C4-2B (cell line): ENCODE results near the gene UGT1A6.

Source experiments
- H3K27ac ChIP-seq: fragments of 450-650 bp; 2 replicates; pipeline ENCODE4 v1.5.1; 2017
- ZFX ChIP-seq: fragments of 450-650 bp; IDR thresholded peaks from 2 replicates; pipeline ENCODE4 v1.6.1; 2017
- TF ChIP-seq, protein P1 (sequence below): fragments of 450-650 bp; conservative IDR thresholded peaks from 2 replicates; pipeline ENCODE4 v1.5.1; 2017; ENCODE audit warnings: mild to moderate bottlenecking

Gene UGT1A6

DNA sequence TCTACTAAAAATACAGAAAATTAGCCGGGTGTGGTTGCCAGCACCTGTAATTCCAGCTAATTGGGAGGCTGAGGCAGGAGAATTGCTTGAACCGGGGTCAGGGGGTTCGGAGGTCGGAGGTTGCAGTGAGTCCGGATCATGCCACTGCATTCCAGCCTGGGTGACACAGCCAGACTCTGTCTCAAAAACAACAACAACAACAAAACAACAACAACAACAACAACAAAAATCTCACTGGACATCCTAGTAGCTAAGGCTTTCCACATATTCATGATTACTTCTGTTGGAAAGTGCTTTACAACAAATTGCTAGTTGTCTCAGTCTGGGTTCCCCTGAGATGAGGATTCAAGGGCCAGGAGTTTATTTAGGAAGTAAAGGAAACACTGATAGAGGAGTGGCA is 81.2 kb downstream of the UGT1A6 start:
- TF ChIP-seq, protein P1, sequence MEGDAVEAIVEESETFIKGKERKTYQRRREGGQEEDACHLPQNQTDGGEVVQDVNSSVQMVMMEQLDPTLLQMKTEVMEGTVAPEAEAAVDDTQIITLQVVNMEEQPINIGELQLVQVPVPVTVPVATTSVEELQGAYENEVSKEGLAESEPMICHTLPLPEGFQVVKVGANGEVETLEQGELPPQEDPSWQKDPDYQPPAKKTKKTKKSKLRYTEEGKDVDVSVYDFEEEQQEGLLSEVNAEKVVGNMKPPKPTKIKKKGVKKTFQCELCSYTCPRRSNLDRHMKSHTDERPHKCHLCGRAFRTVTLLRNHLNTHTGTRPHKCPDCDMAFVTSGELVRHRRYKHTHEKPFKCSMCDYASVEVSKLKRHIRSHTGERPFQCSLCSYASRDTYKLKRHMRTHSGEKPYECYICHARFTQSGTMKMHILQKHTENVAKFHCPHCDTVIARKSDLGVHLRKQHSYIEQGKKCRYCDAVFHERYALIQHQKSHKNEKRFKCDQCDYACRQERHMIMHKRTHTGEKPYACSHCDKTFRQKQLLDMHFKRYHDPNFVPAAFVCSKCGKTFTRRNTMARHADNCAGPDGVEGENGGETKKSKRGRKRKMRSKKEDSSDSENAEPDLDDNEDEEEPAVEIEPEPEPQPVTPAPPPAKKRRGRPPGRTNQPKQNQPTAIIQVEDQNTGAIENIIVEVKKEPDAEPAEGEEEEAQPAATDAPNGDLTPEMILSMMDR = no peak
- no peak for TF ChIP-seq ZFX
- no peak overlapping the region for H3K27ac ChIP-seq

DNA sequence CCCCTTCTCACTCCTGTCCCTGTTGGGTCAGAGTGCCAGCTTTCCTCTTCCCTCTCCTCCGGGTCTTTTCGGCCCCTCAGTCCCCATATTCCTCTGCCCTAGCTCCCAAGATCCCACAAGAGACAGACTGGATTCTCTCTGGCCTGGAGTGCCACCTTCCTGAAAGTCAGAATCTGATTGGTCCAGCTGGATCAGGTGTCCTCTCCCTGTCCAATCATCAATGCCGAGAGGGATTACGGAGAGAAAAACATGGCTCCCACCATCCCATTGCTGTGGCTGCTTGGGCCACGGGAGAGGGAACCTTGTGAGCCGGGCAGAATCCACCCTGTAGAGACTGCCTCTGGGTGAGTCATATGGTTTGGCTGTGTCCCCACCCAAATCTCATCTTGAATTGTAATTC is 82.7 kb downstream of the UGT1A6 start:
- TF ChIP-seq ZFX = no peak
- TF ChIP-seq, protein P1 = no peak
- no peak overlapping the region for H3K27ac ChIP-seq

DNA sequence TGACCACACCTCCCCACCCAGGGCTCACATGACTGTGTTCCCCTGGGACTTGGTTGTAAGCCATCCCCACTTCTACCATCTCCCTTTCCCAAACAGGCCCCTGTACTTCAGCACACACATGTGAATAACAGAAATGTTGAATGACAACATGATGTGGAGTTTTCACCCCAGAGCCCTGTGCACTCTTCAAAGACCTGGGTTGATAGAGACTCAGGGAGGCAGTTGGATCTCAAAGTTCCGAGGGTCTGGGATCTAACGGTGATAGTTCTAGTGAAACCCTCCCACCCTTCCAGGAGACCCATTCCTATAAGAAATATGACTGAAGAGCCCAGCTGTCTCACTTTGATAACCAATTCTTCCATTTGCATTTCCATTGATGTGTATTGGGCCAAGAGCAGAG is 85.3 kb downstream of the UGT1A6 start, which contains the start of gene MROH2A:
MROH2A (plus strand) TSS at position 301 of the 400 bp plus-strand sequence. CDS start 1,029 bp downstream, outside the sequence.
- no peak within 1 kb of the TSS for H3K27ac ChIP-seq
- no peak for TF ChIP-seq ZFX
- TF ChIP-seq, protein P1 = no peak

DNA sequence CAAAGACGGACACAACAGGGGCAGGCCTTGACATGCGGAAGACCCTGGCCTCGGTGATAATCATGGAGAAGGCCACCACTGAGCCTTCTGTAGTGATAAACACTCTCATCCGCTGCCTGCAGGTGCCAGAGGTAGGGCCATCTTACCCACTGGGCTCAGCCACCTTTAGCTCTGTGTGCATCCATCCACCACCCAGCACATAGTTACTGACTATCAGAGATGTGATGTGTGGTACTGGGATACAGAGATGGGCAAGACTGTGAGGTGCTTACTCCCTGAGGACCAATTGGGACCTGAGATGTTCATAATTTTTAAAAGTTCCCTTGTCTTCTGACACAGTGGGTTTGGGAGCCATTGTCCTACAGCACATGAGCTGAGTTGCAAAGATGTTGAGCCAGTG is 87.0 kb downstream of the UGT1A6 start:
- H3K27ac ChIP-seq = no peak overlapping the region
- TF ChIP-seq, protein P1 = no peak
- no peak for TF ChIP-seq ZFX

DNA sequence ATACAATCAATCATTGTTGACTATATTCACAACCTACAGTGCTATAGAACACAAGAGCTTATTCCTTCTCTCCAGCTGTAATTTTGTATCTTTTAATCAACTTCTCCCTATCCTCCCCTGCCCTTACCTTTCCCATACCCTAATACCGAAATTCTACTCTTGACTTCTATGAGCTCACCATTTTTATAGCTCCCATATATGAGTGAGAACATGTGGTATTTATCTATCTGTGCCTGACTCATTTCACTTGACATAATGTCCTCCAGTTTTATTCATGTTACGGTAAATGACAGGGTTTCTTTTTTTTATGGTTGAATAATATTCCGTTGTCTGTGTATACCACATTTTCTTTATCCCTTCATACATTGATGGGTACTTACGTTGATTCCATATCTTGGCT is 88.1 kb downstream of the UGT1A6 start:
- TF ChIP-seq ZFX = no peak
- TF ChIP-seq, protein P1 = no peak
- no peak overlapping the region for H3K27ac ChIP-seq

DNA sequence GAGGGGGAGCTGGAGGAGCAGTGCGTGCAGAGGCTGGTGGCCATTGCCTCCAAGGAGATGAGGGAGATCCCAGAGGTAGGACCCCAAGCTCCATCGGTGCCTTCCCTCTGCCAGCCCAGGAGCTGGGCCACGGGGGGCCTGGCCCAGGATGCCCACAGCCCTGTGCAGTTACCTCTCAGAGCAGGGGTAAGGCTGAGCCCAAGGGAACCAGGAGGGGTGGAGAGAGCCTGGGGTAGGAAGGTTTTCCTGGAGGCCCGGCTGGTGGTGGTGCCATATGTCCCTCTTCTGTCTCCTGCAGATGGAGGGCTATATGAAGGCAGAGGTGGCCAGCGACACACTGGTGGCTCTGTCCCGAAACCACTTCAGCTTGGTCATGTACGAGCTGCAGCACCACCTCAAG is 96.9 kb downstream of the UGT1A6 start:
- TF ChIP-seq, protein P1 = no peak
- no peak for TF ChIP-seq ZFX
- H3K27ac ChIP-seq = no peak overlapping the region

DNA sequence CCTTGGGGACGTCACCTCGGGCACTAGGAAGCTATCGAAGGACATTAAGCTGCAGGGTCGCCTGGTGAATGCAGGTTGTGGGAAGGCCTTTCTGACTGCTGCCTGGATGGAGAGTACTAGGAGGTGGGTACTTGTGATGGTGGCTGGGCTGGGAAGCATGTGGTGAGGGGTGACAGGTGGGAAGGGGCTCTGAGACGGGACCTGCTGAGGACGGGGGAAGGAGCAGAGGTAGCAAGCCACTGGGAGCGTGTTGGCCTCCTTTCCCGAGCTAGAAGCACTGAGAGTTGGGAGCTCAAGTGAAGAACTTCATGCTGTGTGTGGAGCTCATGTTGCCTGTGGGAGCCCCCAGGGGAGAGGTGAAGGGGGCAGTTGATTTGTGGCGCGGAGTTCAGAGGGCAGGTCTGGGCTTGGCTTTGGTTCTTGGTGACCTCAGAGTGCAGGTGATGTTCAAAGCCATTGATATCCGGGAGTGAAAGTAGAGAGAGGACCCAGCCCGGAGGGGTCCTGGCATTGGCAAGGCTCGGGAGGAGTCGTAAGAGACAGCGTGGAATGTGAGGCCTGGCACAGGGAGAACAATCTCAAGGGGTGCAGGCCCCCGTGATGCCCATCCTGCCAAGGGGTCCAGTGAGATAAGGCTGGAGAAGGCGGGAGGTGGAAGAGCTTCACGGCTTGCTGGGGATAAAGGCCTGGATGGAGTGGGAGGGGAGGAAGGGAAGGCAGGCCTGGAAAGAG is 98.6 kb downstream of the UGT1A6 start:
- TF ChIP-seq ZFX = no peak
- no peak overlapping the region for H3K27ac ChIP-seq

DNA sequence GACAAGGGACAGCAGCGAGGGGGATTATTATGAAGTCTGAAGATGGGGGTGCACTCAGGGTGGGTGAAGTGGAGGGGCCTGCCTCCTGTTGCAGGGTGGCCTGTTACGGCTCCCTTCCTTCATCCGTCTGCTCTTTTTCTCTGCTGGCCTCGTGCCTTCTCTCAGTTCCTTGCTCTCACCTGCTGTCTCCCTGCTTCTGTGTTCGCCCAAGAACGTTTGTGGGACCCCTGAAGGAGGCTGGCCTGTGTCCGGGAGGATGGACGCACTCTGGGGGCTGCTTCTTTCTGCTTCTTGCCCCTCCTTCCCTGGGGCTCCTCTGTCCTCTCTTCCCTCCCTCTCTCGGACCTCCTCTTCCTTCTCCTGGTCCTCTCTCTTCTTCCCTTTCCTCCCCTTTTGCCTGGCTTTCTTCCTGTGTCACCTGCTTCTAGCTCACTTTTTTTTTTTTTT is 99.2 kb downstream of the UGT1A6 start:
- no peak overlapping the region for H3K27ac ChIP-seq
- no peak for TF ChIP-seq ZFX
- TF ChIP-seq, protein P1 = no peak
